Coronary artery (tissue), 2 donors: ENCODE measurements around the gene RPP40.
"Not testable (repeated sequence)": the region's sequence is repeated elsewhere in the genome, so short reads cannot be mapped to it uniquely, and the experiment has no call there.

Experiments
- DNase-seq: peaks from one replicate; pipeline ENCODE4 v3.0.0-alpha.2; 2017; ENCODE audit warnings: low spot score
- H3K27ac ChIP-seq, 2 donors: fragments of 200-600 bp; sonication (generic); one replicate each; pipeline ENCODE4 v1.5.1; 2016 to 2019
- H3K4me3 ChIP-seq: fragments of 200-600 bp; sonication (generic); 2 replicates; pipeline ENCODE4 v1.5.1; 2016; ENCODE audit warnings: mild to moderate bottlenecking, moderate library complexity
- CTCF ChIP-seq: fragments of 200-600 bp; sonication (generic); IDR thresholded peaks from one replicate; pipeline ENCODE4 v1.5.1; 2019; ENCODE audit warnings: antibody characterized with exemption

RPP40 gene

DNA sequence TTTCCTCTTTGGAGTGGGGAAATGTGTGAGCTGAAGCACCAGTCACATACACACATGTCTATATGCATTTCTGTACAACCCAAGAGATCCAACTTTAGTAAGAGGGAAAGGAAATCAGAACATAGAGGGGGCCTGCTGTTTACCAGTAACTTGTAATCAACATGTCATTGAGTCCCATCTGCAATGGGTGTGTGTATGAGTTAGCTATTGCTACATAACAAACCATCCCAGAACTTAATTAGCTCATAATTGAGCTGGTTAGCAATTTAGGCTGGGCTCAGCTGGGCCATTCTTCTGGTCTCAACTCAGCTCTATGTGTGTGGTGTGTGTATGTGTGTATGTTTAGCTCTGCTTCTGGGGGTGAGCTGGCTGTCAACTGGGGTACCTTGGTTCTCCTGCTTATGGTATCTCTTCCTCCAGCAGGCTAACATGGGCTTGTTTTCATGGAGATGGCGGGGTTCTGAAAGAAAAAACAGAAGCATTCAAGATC is 10.3 kb upstream of the RPP40 start:
- DNase-seq, result no peak
- TF ChIP-seq CTCF, result no peak
- Histone ChIP-seq H3K27ac (no peak overlapping the region), H3K4me3 (no peak overlapping the region)

GRCh38 chr6:5012519-5012918 is 8.7 kb upstream of the RPP40 start:
- no peak for TF ChIP-seq CTCF

GRCh38 chr6:5011346-5011745 is 7.5 kb upstream of the RPP40 start:
- no peak for DNase-seq
- no peak overlapping the region for H3K4me3 ChIP-seq
- no peak overlapping the region for H3K27ac ChIP-seq
- no peak for TF ChIP-seq CTCF

More at GRCh38 chr6:5012519-5012918, 8.7 kb upstream of the RPP40 start:
- Histone ChIP-seq H3K27ac (no peak overlapping the region), H3K4me3 (no peak overlapping the region)
- DNase-seq, result no peak

- H3K4me3 ChIP-seq, result no peak overlapping the region
- DNase-seq, result no peak
- no peak overlapping the region for H3K27ac ChIP-seq
- TF ChIP-seq CTCF, result no peak
Measured at GRCh38 chr6:5007531-5007930, 3.7 kb upstream of the RPP40 start.

DNA sequence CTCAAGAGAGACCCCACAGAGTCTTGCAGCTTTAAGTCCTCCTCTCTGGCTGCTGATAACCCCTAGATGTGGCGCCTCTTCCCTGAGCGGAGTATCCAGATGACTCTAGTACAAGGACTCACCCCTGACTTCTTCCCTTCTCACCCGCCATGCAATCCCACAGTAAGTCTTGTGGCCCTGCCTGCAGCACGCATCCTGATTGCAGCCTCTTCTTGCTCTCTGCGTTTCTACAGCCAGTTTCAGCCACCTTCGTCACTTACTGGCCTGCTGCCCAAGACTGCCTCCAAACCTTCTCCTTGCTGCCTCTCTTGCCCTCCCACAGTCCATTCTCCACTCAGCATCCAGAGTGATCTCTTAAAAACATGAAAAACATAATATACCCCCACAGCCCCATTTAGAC is 2.4 kb upstream of the RPP40 start:
- no peak for TF ChIP-seq CTCF
- no peak for DNase-seq
- Histone ChIP-seq H3K4me3 (no peak overlapping the region), H3K27ac (no peak overlapping the region)

DNA sequence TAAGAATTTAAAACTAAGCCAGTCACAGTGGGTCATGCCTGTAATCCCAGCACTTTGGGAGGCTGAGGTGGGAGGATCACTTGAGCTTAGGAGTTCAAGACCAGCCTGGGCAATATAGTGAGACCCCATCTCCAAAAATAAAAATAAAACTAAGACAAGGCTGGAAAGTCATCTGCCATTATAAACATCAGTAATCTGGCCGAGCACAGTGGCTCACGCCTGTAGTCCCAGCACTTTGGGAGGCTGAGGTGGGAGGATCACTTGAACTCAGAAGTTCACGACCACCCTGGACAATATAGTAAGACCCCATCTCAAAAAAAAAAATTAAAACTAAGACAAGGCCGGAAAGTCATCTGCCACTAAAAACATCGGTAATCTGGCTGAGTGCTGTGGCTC is 1.2 kb upstream of the RPP40 start:
- not testable (repeated sequence) for H3K27ac ChIP-seq, DNase-seq, H3K4me3 ChIP-seq

GRCh38 chr6:5004373-5005037 is 668 bp upstream of the RPP40 start:
- TF ChIP-seq CTCF, result no peak
- DNase-seq, result no peak
- peak overlapping the region; percentile 73 for H3K4me3 ChIP-seq
- peak overlapping the region; percentile 89 to 95 for H3K27ac ChIP-seq
